OCI-LY3 (cell line): ENCODE data around the gene MCC.

ENCODE experiments used
- H2AFZ ChIP-seq: fragments of 200-600, 300-600 bp; shearing (Covaris generic); 2 replicates; pipeline ENCODE4 v1.6.0; 2014; ENCODE audit warnings: antibody characterized with exemption, low read depth, low read length
- H3K27ac ChIP-seq: fragments of 200-600, 300-600 bp; sonication (generic); 2 replicates; pipeline ENCODE4 v1.5.1; 2014; ENCODE audit warnings: mild to moderate bottlenecking, low read length, moderate library complexity, mixed read lengths
- H3K27me3 ChIP-seq: fragments of 200-600, 300-600 bp; sonication (generic); 2 replicates; pipeline ENCODE4 v1.6.1; 2014; ENCODE audit warnings: low read depth, low read length, mixed read lengths
- H3K36me3 ChIP-seq: fragments of 200-600, 300-600 bp; sonication (generic); replicated peaks from 2 replicates; pipeline ENCODE3; 2014; ENCODE audit warnings: low read depth, low read length, mixed read lengths
- H3K4me1 ChIP-seq: fragments of 300-600, 200-600 bp; sonication (generic); 2 replicates; pipeline ENCODE4 v1.6.1; 2014; ENCODE audit warnings: low read length, mixed read lengths
- H3K4me2 ChIP-seq: fragments of 200-600, 300-600 bp; sonication (generic); 2 replicates; pipeline ENCODE4 v1.6.1; 2014; ENCODE audit warnings: low read length, mixed read lengths
- H3K4me3 ChIP-seq: fragments of 300-600, 200-600 bp; sonication (generic); 2 replicates; pipeline ENCODE4 v1.5.1; 2014; ENCODE audit warnings: antibody characterized with exemption, mild to moderate bottlenecking, low read length, moderate library complexity
- H3K79me2 ChIP-seq: fragments of 300-600, 200-600 bp; shearing (Covaris generic); 2 replicates; pipeline ENCODE4 v1.6.1; 2014; ENCODE audit warnings: mild to moderate bottlenecking, low read length, mixed read lengths
- H3K9ac ChIP-seq: fragments of 300-600, 200-600 bp; shearing (Covaris generic); 2 replicates; pipeline ENCODE4 v1.6.0; 2014; ENCODE audit warnings: mild to moderate bottlenecking, low read length, moderate library complexity
- H3K9me3 ChIP-seq: fragments of 200-600, 300-600 bp; shearing (Covaris generic); 2 replicates; pipeline ENCODE4 v1.6.1; 2014; ENCODE audit warnings: low read length, mixed read lengths; ENCODE audit not compliant: insufficient read depth
- H4K20me1 ChIP-seq: fragments of 200-600, 300-600 bp; sonication (generic); 2 replicates; pipeline ENCODE4 v1.6.1; 2016; ENCODE audit warnings: low read length, mixed read lengths; ENCODE audit not compliant: insufficient read depth
- EZH2phosphoT487 ChIP-seq: fragments of 200-600 bp; shearing (Covaris generic); IDR thresholded peaks from 2 replicates; pipeline ENCODE4 v1.6.1; 2018; ENCODE audit warnings: antibody characterized with exemption, mixed run types, low read depth
- TF ChIP-seq, protein P1 (sequence below): fragments of 200-600, 300-600 bp; sonication (generic); IDR thresholded peaks from 2 replicates; pipeline ENCODE4 v1.5.1; 2014; ENCODE audit warnings: antibody characterized with exemption, low read length, low read depth

MCC gene

DNA sequence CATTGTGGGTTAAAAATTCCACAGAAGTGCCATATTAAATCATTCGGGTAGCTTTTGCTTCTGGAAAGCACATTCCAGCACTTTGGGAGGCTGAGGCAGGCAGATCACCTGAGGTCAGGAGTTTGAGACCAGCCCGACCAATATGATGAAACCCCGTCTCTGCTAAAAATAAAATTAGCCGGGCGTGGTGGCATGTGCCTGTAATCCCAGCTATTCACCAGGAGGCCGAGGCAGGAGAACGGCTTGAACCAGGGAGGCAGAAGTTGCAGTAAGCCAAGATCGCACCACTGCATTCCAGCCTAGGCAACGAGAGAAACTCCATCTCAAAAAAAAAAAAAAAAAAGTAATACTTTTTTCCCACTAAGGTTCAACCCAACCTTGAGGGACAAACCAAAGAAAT is 243.3 kb downstream of the MCC start:
- TF ChIP-seq, protein P1, sequence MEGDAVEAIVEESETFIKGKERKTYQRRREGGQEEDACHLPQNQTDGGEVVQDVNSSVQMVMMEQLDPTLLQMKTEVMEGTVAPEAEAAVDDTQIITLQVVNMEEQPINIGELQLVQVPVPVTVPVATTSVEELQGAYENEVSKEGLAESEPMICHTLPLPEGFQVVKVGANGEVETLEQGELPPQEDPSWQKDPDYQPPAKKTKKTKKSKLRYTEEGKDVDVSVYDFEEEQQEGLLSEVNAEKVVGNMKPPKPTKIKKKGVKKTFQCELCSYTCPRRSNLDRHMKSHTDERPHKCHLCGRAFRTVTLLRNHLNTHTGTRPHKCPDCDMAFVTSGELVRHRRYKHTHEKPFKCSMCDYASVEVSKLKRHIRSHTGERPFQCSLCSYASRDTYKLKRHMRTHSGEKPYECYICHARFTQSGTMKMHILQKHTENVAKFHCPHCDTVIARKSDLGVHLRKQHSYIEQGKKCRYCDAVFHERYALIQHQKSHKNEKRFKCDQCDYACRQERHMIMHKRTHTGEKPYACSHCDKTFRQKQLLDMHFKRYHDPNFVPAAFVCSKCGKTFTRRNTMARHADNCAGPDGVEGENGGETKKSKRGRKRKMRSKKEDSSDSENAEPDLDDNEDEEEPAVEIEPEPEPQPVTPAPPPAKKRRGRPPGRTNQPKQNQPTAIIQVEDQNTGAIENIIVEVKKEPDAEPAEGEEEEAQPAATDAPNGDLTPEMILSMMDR = no peak
- TF ChIP-seq EZH2phosphoT487 = no peak
- H3K9me3 ChIP-seq = no peaks in the 10 kb centered on the region
- no peaks in the 10 kb centered on the region for H3K36me3 ChIP-seq
- H3K4me2 ChIP-seq = no peak overlapping the region
- no peak overlapping the region for H3K27ac ChIP-seq
- H3K4me1 ChIP-seq = peaks cover 16% of the 10 kb centered on the region
- no peak overlapping the region for H3K9ac ChIP-seq
- H2AFZ ChIP-seq = no peak overlapping the region
- H3K79me2 ChIP-seq = no peaks in the 10 kb centered on the region
- no peaks in the 10 kb centered on the region for H3K27me3 ChIP-seq
- H4K20me1 ChIP-seq = no peaks in the 10 kb centered on the region
- no peak overlapping the region for H3K4me3 ChIP-seq

DNA sequence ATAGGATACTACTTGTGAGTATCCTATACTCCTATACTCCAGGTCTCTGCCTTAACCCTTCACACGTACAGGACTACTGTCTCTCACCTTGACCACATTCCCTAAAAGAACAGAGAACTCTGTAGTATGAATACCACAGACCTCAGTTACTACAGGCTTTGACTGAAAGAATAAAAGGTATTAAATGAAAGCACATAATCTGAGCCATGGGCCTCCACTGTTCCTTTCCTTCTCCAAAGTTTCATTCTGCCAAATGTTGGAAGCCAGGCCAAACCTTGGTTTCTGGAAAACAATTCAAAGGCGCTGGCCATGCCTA is 244.9 kb downstream of the MCC start:
- Histone ChIP-seq H3K79me2 (no peaks in the 10 kb centered on the region), H3K27ac (no peak overlapping the region), H3K9me3 (no peaks in the 10 kb centered on the region), H4K20me1 (no peaks in the 10 kb centered on the region), H2AFZ (no peak overlapping the region), H3K4me2 (no peak overlapping the region), H3K27me3 (no peaks in the 10 kb centered on the region), H3K9ac (no peak overlapping the region), H3K4me3 (no peak overlapping the region), H3K36me3 (no peaks in the 10 kb centered on the region), H3K4me1 (peaks cover 16% of the 10 kb centered on the region)
- TF ChIP-seq, protein P1 = no peak
- TF ChIP-seq EZH2phosphoT487 = no peak

DNA sequence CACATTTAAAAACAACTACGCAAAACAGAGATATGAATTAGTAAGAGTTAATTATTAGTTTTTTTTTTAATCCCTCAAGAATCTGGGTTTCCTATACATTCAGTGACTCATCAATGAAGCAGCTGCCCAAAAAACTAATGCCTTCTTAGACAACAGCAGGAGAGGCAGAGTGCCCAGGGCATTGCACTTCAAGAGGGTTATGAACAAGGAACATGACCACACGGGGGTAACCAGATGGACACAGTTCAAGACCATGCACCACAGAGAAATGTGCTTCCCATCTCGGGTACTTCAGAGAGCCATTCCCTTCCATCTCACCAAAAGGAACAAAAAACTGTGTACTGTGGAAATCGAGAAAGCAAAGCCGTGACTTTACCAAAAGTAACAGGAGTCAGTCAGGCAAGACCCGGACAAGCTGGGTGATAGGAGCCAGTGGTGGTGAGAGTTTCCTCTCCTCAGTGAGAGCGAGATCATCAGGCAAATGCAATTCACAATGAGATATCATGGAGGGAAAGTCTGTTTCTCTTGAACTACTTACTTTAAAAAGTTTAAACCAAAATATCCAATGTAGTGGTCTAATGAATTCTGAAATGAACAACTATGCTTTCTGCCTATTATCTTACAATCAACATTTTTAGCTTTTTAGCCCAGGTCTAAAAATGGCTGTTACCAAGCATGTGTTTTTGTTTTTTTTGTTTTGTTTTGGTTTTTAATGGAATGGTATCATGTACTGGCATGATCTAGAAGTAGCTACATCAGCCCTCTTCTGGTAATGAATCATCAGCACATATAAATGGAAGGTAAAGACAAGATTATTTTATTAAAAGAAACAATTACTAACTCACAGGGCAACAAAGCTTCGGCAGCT is 245.5 kb downstream of the MCC start:
- no peak overlapping the region for H3K27ac ChIP-seq
- H3K4me2 ChIP-seq = no peak overlapping the region
- H3K27me3 ChIP-seq = no peaks in the 10 kb centered on the region
- no peak overlapping the region for H3K4me3 ChIP-seq
- no peak overlapping the region for H3K9ac ChIP-seq
- TF ChIP-seq EZH2phosphoT487 = no peak
- TF ChIP-seq, protein P1 = no peak
- no peaks in the 10 kb centered on the region for H3K36me3 ChIP-seq
- H3K4me1 ChIP-seq = peaks cover 17% of the 10 kb centered on the region
- no peak overlapping the region for H2AFZ ChIP-seq
- H3K9me3 ChIP-seq = no peaks in the 10 kb centered on the region
- H4K20me1 ChIP-seq = no peaks in the 10 kb centered on the region
- no peaks in the 10 kb centered on the region for H3K79me2 ChIP-seq

DNA sequence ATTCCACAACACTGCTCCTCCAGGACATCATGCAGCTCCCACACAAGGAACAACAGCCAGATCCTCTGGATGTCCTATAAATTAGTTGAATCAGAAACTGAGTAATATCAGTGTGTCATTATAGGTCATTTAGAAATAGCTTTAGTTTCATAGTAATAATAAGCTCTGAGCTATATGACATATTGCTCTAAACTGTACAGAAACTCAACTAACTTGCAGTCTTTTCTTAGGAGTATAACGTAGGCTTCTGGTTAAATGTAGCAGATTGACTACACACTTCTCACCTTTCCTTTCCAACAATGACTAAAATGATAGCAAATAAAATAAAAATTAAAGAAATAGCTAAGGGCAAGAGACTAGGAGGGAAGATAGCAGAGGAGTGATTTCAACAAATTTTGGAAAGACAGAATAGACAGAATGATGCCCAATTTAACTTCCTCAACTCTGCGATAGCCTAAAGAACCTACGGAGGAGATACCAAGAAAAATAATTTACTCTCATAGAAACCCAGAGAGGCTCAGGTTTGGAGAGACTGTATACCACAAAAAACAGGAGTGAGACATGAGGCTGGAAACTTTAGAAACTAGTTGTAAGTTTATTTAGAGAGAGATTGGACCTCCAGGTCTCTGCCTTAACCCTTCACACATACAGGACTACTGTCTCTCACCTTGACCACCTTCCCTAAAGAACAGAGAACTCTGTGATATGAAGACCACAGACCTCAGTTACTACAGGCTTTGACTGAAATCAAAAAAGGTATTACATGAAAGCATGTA is 247.1 kb downstream of the MCC start:
- Histone ChIP-seq H2AFZ (no peak overlapping the region), H3K79me2 (no peaks in the 10 kb centered on the region), H4K20me1 (no peaks in the 10 kb centered on the region), H3K4me1 (peaks cover 14% of the 10 kb centered on the region), H3K9ac (no peak overlapping the region), H3K4me2 (no peak overlapping the region), H3K4me3 (no peak overlapping the region), H3K27ac (no peak overlapping the region), H3K27me3 (no peaks in the 10 kb centered on the region), H3K9me3 (no peaks in the 10 kb centered on the region), H3K36me3 (no peaks in the 10 kb centered on the region)
- TF ChIP-seq EZH2phosphoT487 = no peak
- TF ChIP-seq, protein P1 = no peak
